Caco-2 (cell line): ENCODE measurements around the gene C16orf96. TPM values are rescaled to one million over a fixed set of nuclear protein-coding genes. Genes with fewer than 3 reads are reported as not detected.
"Not testable (repeated sequence)": the region's sequence is repeated elsewhere in the genome, so short reads cannot be mapped to it uniquely, and the experiment has no call there.

Source experiments
- BruUV-seq: library from RNA; stranded (reverse); fragments of 400-500 nt; replicated peaks from 2 replicates; lab custom pipeline; 2021; lab: Mats Ljungman, UMichigan
- CTCF ChIA-PET: fragments of 300-600 bp; sonication (Branson Sonifier 250); formaldehyde crosslinking; loops from one replicate; lab custom pipeline; 2022; ENCODE audit warnings: antibody characterized with exemption; lab: Charles Lee
- POLR2A ChIA-PET: fragments of 300-600 bp; sonication (Branson Sonifier 250); formaldehyde crosslinking; loops from one replicate; lab custom pipeline; 2022; ENCODE audit warnings: antibody characterized with exemption; lab: Charles Lee
- DNase-seq, 2 experiments: peaks; one replicate each; pipeline versions ENCODE4 v3.0.0 to v3.0.0-alpha.2; 2020 to 2022
- H3K27me3 ChIP-seq: replicated peaks from 2 replicates; pipeline ENCODE4 v1.6.0; 2011; ENCODE audit warnings: low read length; ENCODE audit not compliant: control insufficient read depth, insufficient read depth
- H3K36me3 ChIP-seq: 2 replicates; pipeline ENCODE4 v1.5.1; 2011; ENCODE audit warnings: low read length; ENCODE audit not compliant: control insufficient read depth, insufficient read depth
- H3K4me1 ChIP-seq: fragments of 250-450 bp; sonication (Bioruptor Pico); 2 replicates; pipeline ENCODE4 v1.5.1; 2020; ENCODE audit warnings: mild to moderate bottlenecking
- H3K4me3 ChIP-seq: 2 replicates; pipeline ENCODE4 v1.5.1; 2011; ENCODE audit warnings: low read depth, mild to moderate bottlenecking, control low read depth, low read length
- H3K9me3 ChIP-seq: fragments of 250-450 bp; sonication (Bioruptor Pico); 2 replicates; pipeline ENCODE4 v1.5.1; 2020; ENCODE audit warnings: mild to moderate bottlenecking, moderate library complexity
- H3K27ac Mint-ChIP-seq: one replicate; pipeline ENCODE4 v1.8.0; 2022; ENCODE audit warnings: mixed read lengths; ENCODE audit not compliant: unreplicated experiment
- H3K27me3 Mint-ChIP-seq: one replicate; pipeline ENCODE4 v1.8.0; 2022; ENCODE audit warnings: mixed read lengths; ENCODE audit not compliant: insufficient read depth, unreplicated experiment
- H3K36me3 Mint-ChIP-seq: one replicate; pipeline ENCODE4 v1.8.0; 2022; ENCODE audit warnings: mild to moderate bottlenecking, mixed read lengths; ENCODE audit not compliant: insufficient read depth, unreplicated experiment
- H3K4me1 Mint-ChIP-seq: one replicate; pipeline ENCODE4 v1.8.0; 2022; ENCODE audit warnings: low read depth, mixed read lengths; ENCODE audit not compliant: unreplicated experiment
- H3K4me3 Mint-ChIP-seq: one replicate; pipeline ENCODE4 v1.8.0; 2022; ENCODE audit warnings: mild to moderate bottlenecking, moderate library complexity, mixed read lengths; ENCODE audit not compliant: unreplicated experiment
- H3K9me3 Mint-ChIP-seq: one replicate; pipeline ENCODE4 v1.8.0; 2022; ENCODE audit warnings: mixed read lengths; ENCODE audit not compliant: unreplicated experiment
- intact Hi-C: fragments of 100-400 bp; cut with micrococcal nuclease; formaldehyde crosslinking; loops from one replicate; pipeline ENCODE4 v1.10.0; 2022; ENCODE audit not compliant: unreplicated experiment
- total RNA-seq: library from RNA; stranded (reverse); gene quantifications from 2 replicates; pipeline ENCODE4 v1.2.3, GENCODE V29; 2022
- TF ChIP-seq, protein P1 (sequence below), 2 experiments: fragments of 200-600 bp in 1 of 2; IDR thresholded peaks; 1 replicate in 1 of 2; 2 replicates in 1 of 2; pipeline versions ENCODE4 v1.5.1 to v1.8.0; 2011 to 2022; ENCODE audit warnings: antibody characterized with exemption in 1 of 2, control low read depth in 1 of 2, inconsistent platforms in 1 of 2, low read depth in 1 of 2, low read length in 1 of 2, mild to moderate bottlenecking in 1 of 2, moderate library complexity in 1 of 2; ENCODE audit not compliant: insufficient read depth in 1 of 2, severe bottlenecking in 1 of 2, unreplicated experiment in 1 of 2

The C16orf96 gene
- total RNA-seq, 1 experiment from 2014 or later, result 0.11 TPM

DNA sequence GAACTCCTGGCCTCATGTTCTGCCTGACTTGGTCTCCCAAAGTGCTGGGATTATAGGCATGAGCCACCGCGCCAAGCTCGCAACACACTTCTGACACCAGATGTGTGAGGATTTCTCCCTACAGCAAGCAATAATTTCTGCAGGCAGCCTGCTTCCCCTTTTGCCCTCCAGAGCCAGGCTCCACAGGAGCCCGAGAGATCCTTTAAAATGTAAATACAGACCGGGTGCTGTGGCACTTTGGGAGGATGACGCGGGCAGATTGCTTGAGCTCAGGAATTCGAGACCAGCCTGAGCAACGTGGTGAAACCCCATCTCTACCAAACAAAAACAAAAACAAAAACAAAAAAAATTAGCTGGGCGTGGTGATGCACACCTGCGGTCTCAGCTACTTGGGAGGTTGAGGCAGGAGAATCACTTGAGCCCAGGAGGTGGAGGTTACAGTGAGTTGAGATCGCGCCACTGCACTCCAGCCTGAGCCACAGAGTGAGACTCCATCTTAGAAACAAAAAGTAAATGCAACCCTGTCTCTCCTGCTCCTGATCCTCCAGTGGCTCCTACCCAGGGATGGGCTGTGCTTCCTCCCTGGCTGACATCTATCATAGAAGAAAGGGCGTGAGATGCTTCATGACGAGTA is 14.7 kb downstream of the C16orf96 start:
- H3K4me1 ChIP-seq, result no peaks in the 10 kb centered on the region
- ChIA-PET POLR2A (no interaction called here), CTCF (interaction anchor here (0.6 kb wide), 1 partner anchor 613 kb away, joined by 3 read pairs; no protein-coding TSS in a partner anchor)
- TF ChIP-seq, protein P1, sequence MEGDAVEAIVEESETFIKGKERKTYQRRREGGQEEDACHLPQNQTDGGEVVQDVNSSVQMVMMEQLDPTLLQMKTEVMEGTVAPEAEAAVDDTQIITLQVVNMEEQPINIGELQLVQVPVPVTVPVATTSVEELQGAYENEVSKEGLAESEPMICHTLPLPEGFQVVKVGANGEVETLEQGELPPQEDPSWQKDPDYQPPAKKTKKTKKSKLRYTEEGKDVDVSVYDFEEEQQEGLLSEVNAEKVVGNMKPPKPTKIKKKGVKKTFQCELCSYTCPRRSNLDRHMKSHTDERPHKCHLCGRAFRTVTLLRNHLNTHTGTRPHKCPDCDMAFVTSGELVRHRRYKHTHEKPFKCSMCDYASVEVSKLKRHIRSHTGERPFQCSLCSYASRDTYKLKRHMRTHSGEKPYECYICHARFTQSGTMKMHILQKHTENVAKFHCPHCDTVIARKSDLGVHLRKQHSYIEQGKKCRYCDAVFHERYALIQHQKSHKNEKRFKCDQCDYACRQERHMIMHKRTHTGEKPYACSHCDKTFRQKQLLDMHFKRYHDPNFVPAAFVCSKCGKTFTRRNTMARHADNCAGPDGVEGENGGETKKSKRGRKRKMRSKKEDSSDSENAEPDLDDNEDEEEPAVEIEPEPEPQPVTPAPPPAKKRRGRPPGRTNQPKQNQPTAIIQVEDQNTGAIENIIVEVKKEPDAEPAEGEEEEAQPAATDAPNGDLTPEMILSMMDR (IDR thresholded peaks at IDR 0.05; ENCODE audit: insufficient read depth in 1 of 2, low read depth in 1 of 2, low read length in 1 of 2, severe bottlenecking in 1 of 2, unreplicated experiment in 1 of 2), result no peak
- DNase-seq, result no peak
- no peaks in the 10 kb centered on the region for H3K36me3 Mint-ChIP-seq
- intact Hi-C loops, result no loop called here
- BruUV-seq, result no TSS peak
- H3K4me3 Mint-ChIP-seq, result no peak overlapping the region
- no peak overlapping the region for H3K27ac Mint-ChIP-seq
- H3K4me3 ChIP-seq, result no peak overlapping the region
- no peaks in the 10 kb centered on the region for H3K36me3 ChIP-seq
- no peaks in the 10 kb centered on the region for H3K9me3 Mint-ChIP-seq
- H3K9me3 ChIP-seq, result no peaks in the 10 kb centered on the region
- no peaks in the 10 kb centered on the region for H3K27me3 ChIP-seq
- H3K4me1 Mint-ChIP-seq, result no peaks in the 10 kb centered on the region
- no peaks in the 10 kb centered on the region for H3K27me3 Mint-ChIP-seq

DNA sequence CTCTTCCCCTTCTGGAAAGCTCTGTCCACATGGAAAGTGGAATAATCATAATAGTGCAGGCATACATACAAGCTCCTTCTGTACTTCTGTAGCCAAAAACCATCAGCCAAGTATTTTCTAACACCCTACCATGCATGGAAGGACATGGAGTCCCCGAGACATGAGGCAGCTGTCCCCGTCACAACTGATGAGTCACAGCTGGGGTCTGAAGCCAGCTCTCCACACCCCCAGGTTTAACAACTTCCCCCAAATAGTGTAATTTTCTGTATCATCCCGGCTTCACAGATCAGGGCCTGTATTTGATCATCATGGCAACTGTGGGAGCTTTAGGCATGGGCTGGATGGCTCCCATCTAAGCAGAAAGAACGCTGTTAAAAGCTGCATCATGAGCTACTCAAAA is 16.6 kb downstream of the C16orf96 start:
- no TSS peak for BruUV-seq
- Histone ChIP-seq H3K36me3 (no peaks in the 10 kb centered on the region), H3K4me3 (no peak overlapping the region), H3K4me1 (no peaks in the 10 kb centered on the region), H3K27me3 (no peaks in the 10 kb centered on the region), H3K9me3 (no peaks in the 10 kb centered on the region)
- DNase-seq, result no peak
- Mint-ChIP-seq H3K9me3 (no peaks in the 10 kb centered on the region), H3K36me3 (no peaks in the 10 kb centered on the region), H3K27ac (no peak overlapping the region), H3K4me1 (no peaks in the 10 kb centered on the region), H3K27me3 (no peaks in the 10 kb centered on the region), H3K4me3 (no peak overlapping the region)
- intact Hi-C loops, result no loop called here
- POLR2A ChIA-PET, result no interaction called here
- CTCF ChIA-PET, result no interaction called here
- TF ChIP-seq, protein P1 (IDR thresholded peaks at IDR 0.05; ENCODE audit: insufficient read depth in 1 of 2, low read depth in 1 of 2, low read length in 1 of 2, severe bottlenecking in 1 of 2, unreplicated experiment in 1 of 2), result no peak

DNA sequence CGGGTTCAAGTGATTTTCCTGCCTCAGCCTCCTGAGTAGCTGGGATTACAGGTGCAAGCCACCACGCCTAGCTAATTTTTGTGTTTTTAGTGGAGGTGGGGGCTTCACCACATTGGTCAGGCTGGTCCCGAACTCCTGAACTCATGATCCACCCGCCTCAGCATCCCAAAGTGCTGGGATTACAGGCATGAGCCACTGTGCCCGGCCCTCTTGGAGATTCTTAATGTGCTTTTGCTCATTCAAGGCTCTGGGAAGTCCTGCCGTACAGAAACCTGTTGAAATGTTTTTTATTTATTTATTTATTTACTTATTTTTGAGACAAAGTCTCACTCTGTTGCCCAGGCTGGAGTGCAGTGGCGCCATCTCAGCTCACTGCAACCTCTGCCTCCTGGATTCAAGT is 17.8 kb downstream of the C16orf96 start:
- H3K4me3 ChIP-seq, DNase-seq, H3K4me1 ChIP-seq, H3K9me3 ChIP-seq, H3K4me3 Mint-ChIP-seq, H3K36me3 ChIP-seq, H3K27me3 ChIP-seq, BruUV-seq, H3K27me3 Mint-ChIP-seq, POLR2A ChIA-PET, H3K9me3 Mint-ChIP-seq, CTCF ChIA-PET, intact Hi-C loops, H3K36me3 Mint-ChIP-seq, H3K4me1 Mint-ChIP-seq, H3K27ac Mint-ChIP-seq: not testable (repeated sequence)
